K562 (cell line): ENCODE data around the gene MEIG1. TPM values are rescaled to one million over a fixed set of nuclear protein-coding genes. Genes with fewer than 3 reads are reported as not detected.

ENCODE experiments used
- ATAC-seq: fragments of 200-7000 bp; cut with Tn5 transposase; 3 replicates; pipeline ENCODE4 v1.9.1; 2020; ENCODE audit warnings: moderate library complexity
- Bru-seq: library from RNA; stranded (reverse); fragments of 400-500 nt; gene quantifications from one replicate; lab custom pipeline; 2021; lab: Mats Ljungman, UMichigan
- BruChase-seq, 2 experiments: library from RNA; stranded (reverse); fragments of 400-500 nt; gene quantifications; one replicate each; lab custom pipeline; 2021; lab: Mats Ljungman, UMichigan
- BruUV-seq: library from RNA; stranded (reverse); fragments of 400-500 nt; replicated peaks from 2 replicates; lab custom pipeline; 2021; lab: Mats Ljungman, UMichigan
- CTCF ChIA-PET: fragments of 300-600 bp; formaldehyde crosslinking; extraction: SDS; loops from one replicate; lab custom pipeline; 2021; ENCODE audit warnings: low intra/inter-chr PET ratio; lab: Yijun Ruan, JAX
- POLR2A ChIA-PET: fragments of 300-600, 350-650 bp; sonication (Branson Sonifier 250); formaldehyde crosslinking; extraction: SDS; loops from one replicate; lab custom pipeline; 2021; ENCODE audit warnings: antibody characterized with exemption, inconsistent platforms; lab: Yijun Ruan, JAX
- DNase-seq, 4 experiments: peaks; one replicate each; pipeline versions ENCODE4 v3.0.0 to v3.0.0-alpha.2; 2011 to 2018; ENCODE audit warnings: low spot score in 3 of 4, mixed read lengths in 3 of 4; ENCODE audit errors: extremely low read depth in 1 of 4
- FAIRE-seq: peaks from 2 replicates; lab custom pipeline; 2011; peaks lifted over from hg19 to GRCh38; lab: Jason Lieb, UNC
- H2AFZ ChIP-seq: 2 replicates; pipeline ENCODE4 v1.6.0; 2011; ENCODE audit warnings: low read depth, low read length, control low read depth, inconsistent platforms
- H3K27ac ChIP-seq: fragments of 200-600 bp; 3 replicates; pipeline ENCODE4 v1.8.0; 2011; ENCODE audit warnings: low read depth, mild to moderate bottlenecking, control low read depth, inconsistent platforms, low read length, moderate library complexity, mixed read lengths; ENCODE audit errors: extremely low read depth
- H3K27me3 ChIP-seq, 2 experiments: fragments of 300-600 bp in 1 of 2; 2 replicates in 1 of 2; 3 replicates in 1 of 2; pipeline versions ENCODE4 v1.6.0 to v1.8.0; 2011; ENCODE audit warnings: inconsistent platforms in 2 of 2, low read length in 2 of 2, mild to moderate bottlenecking in 1 of 2, mixed read lengths in 1 of 2, moderate library complexity in 1 of 2; ENCODE audit not compliant: control insufficient read depth in 2 of 2, insufficient read depth in 2 of 2
- H3K36me3 ChIP-seq: fragments of 300-600 bp; 3 replicates; pipeline ENCODE4 v1.8.0; 2011; ENCODE audit warnings: mild to moderate bottlenecking, low read length, inconsistent platforms; ENCODE audit not compliant: control insufficient read depth, insufficient read depth
- H3K4me1 ChIP-seq, 2 experiments: fragments of 200-600 bp in 1 of 2; replicated peaks in 1 of 2; 2 replicates in 1 of 2; 3 replicates in 1 of 2; pipeline versions ENCODE4 v1.5.1 to v1.8.0; 2011; ENCODE audit warnings: inconsistent platforms in 2 of 2, low read length in 2 of 2, mild to moderate bottlenecking in 1 of 2, mixed read lengths in 1 of 2, moderate library complexity in 1 of 2; ENCODE audit not compliant: control insufficient read depth in 2 of 2, insufficient read depth in 2 of 2
- H3K4me2 ChIP-seq: 2 replicates; pipeline ENCODE4 v1.6.1; 2011; ENCODE audit warnings: low read length, control low read depth, inconsistent platforms, mixed read lengths; ENCODE audit not compliant: insufficient read depth
- H3K4me3 ChIP-seq: fragments of 200-600 bp; sonication (generic), shearing (Covaris generic); 2 replicates; pipeline ENCODE4 v1.5.1; 2016; ENCODE audit warnings: control low read depth, inconsistent platforms
- H3K79me2 ChIP-seq: fragments of 200-600 bp; 3 replicates; pipeline ENCODE4 v1.8.0; 2011; ENCODE audit warnings: low read length, inconsistent platforms; ENCODE audit not compliant: control insufficient read depth, insufficient read depth
- H3K9ac ChIP-seq, 2 experiments: 2 replicates each; pipeline versions ENCODE4 v1.6.0 to v1.6.1; 2011; ENCODE audit warnings: low read depth in 2 of 2, low read length in 2 of 2, control low read depth in 1 of 2, inconsistent platforms in 1 of 2, mild to moderate bottlenecking in 1 of 2, mixed read lengths in 1 of 2; ENCODE audit not compliant: insufficient read depth in 1 of 2
- H3K9me1 ChIP-seq: one replicate; pipeline ENCODE4 v1.6.0; 2011; ENCODE audit warnings: inconsistent platforms, mild to moderate bottlenecking, low read length, moderate library complexity; ENCODE audit not compliant: control insufficient read depth, insufficient read depth
- H3K9me3 ChIP-seq: replicated peaks from 2 replicates; pipeline ENCODE4 v1.5.1; 2011; ENCODE audit warnings: low read depth, low read length, inconsistent platforms; ENCODE audit not compliant: control insufficient read depth, insufficient read depth
- H4K20me1 ChIP-seq: replicated peaks from 2 replicates; pipeline ENCODE4 v1.6.1; 2011; ENCODE audit warnings: low read length, inconsistent platforms, mixed read lengths; ENCODE audit not compliant: control insufficient read depth, insufficient read depth
- CBFA2T3 ChIP-seq: fragments of 450-650 bp; IDR thresholded peaks from 2 replicates; pipeline ENCODE4 v1.6.1; 2017
- HNRNPH1 ChIP-seq: fragments of 200-400 bp; formaldehyde crosslinking; optimal IDR thresholded peaks from 2 replicates; pipeline ENCODE3; 2017; ENCODE audit warnings: low read depth, mild to moderate bottlenecking, low read length, moderate library complexity
- HSF4 ChIP-seq: fragments of 250-450 bp; sonication (Bioruptor Pico); IDR thresholded peaks from 2 replicates; pipeline ENCODE4 v2.1.2; 2022; ENCODE audit warnings: mild to moderate bottlenecking, moderate library complexity, borderline replicate concordance
- MAZ ChIP-seq, 2 experiments: fragments of 450-650 bp in 1 of 2; sonication (generic) in 1 of 2; formaldehyde crosslinking; IDR thresholded peaks in 1 of 2; conservative IDR thresholded peaks in 1 of 2; 2 replicates each; pipeline versions ENCODE4 v1.4.0 to v1.5.0; 2020; ENCODE audit warnings: mild to moderate bottlenecking in 1 of 2, missing genetic modification reagents in 1 of 2
- MECOM ChIP-seq: fragments of 250-450 bp; sonication (Bioruptor Pico); IDR thresholded peaks from 2 replicates; pipeline ENCODE4 v1.8.0; 2022; ENCODE audit warnings: inconsistent platforms
- MTA2 ChIP-seq: fragments of 450-650 bp; IDR thresholded peaks from 2 replicates; pipeline ENCODE4 v1.6.1; 2016; ENCODE audit warnings: low read depth
- MTA3 ChIP-seq: fragments of 450-650 bp; formaldehyde crosslinking; IDR thresholded peaks from 2 replicates; pipeline ENCODE4 v1.6.1; 2017; ENCODE audit warnings: mild to moderate bottlenecking, borderline replicate concordance
- PHF20 ChIP-seq: fragments of 450-650 bp; IDR thresholded peaks from 2 replicates; pipeline ENCODE4 v1.6.1; 2018; ENCODE audit not compliant: partially characterized antibody
- RB1 ChIP-seq: fragments of 450-650 bp; IDR thresholded peaks from 2 replicates; pipeline ENCODE4 v1.6.1; 2017; ENCODE audit warnings: low read depth, mild to moderate bottlenecking
- TAF9B ChIP-seq: fragments of 450-650 bp; IDR thresholded peaks from 2 replicates; pipeline ENCODE4 v1.6.1; 2018; ENCODE audit warnings: mild to moderate bottlenecking; ENCODE audit not compliant: partially characterized antibody
- TRIM28 ChIP-seq: fragments of 450-650 bp; IDR thresholded peaks from 2 replicates; pipeline ENCODE4 v1.6.1; 2017
- TSC22D4 ChIP-seq: fragments of 450-650 bp; IDR thresholded peaks from 2 replicates; pipeline ENCODE4 v1.6.1; 2016; ENCODE audit warnings: missing genetic modification characterization, missing biosample characterization, control low read depth
- WGBS: fragments of 100-300 bp; shearing (Covaris generic); methylation state at CpG from one replicate; pipeline ENCODE4 v1.1.6; 2016; ENCODE audit warnings: low coverage, mixed read lengths; ENCODE audit not compliant: insufficient coverage; ENCODE audit errors: missing lambda C conversion rate; 5-methylcytosine and 5-hydroxymethylcytosine counted together
- in situ Hi-C: fragments of 300-500 bp; cut with MboI; formaldehyde crosslinking; loops from 4 replicates; pipeline ENCODE4 v1.15.0; 2018; ENCODE audit warnings: inconsistent platforms, mixed read lengths
- intact Hi-C: fragments of 100-400 bp; cut with micrococcal nuclease; formaldehyde crosslinking; loops from 2 replicates; pipeline ENCODE4 v1.14.2; 2022
- long read RNA-seq, 3 experiments: library from polyadenylated mRNA in 2 of 3; library from RNA in 1 of 3; unstranded in 2 of 3; stranded (forward) in 1 of 3; transcript quantifications; one replicate each; pipeline ENCODE4 v2.0.0, GENCODE V29; 2019 to 2022
- polyA minus RNA-seq, 3 experiments: library from RNA; depleted of rRNA, polyadenylated mRNA; stranded (reverse); fragments of >200 nt; gene quantifications; 2 replicates each; pipeline ENCODE4 v1.2.3, GENCODE V29; 2011
- polyA plus RNA-seq, 8 experiments: library from polyadenylated mRNA; depleted of rRNA in 4 of 8; stranded (reverse) in 5 of 8; unstranded in 3 of 8; fragments of >200 nt; fragmentation: Nextera tagmentation in 2 of 8; fragmentation: Illumina TruSeq in 1 of 8; extraction: Ambion mirVana in 2 of 8; extraction: Trizol in 1 of 8; gene quantifications; 2 replicates each; pipeline versions ENCODE4 v1.2.1 to v1.2.3, GENCODE V29; 2011 to 2014; ENCODE audit warnings: inconsistent platforms in 1 of 8, missing spikeins in 1 of 8
- total RNA-seq, 7 experiments: library from RNA; depleted of rRNA in 6 of 7; stranded (reverse); fragments of >200 nt in 6 of 7; fragmentation: Illumina TruSeq in 2 of 7; extraction: Trizol in 2 of 7; gene quantifications; 2 replicates each; pipeline versions ENCODE4 v1.2.1 to v1.2.3, GENCODE V29; 2011 to 2021; ENCODE audit warnings: low replicate concordance in 1 of 7
- TF ChIP-seq, protein P1 (sequence below): fragments of 450-650 bp; IDR thresholded peaks from 2 replicates; pipeline ENCODE4 v1.6.1; 2018; ENCODE audit not compliant: partially characterized antibody

The MEIG1 gene, protein sequence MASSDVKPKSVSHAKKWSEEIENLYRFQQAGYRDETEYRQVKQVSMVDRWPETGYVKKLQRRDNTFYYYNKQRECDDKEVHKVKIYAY
- not detected in 2 replicates for total RNA-seq (2011; cell fraction: chromatin; rRNA removed; ENCODE audit: low replicate concordance)
- total RNA-seq (2011; cell fraction: nucleolus; rRNA removed), result not detected in 2 replicates
- not detected in 2 replicates for total RNA-seq (2011; cell fraction: nucleoplasm; rRNA removed)
- 1.7 TPM in 1 of 2 replicates, not detected in the other for total RNA-seq (2014; rRNA removed)
- 0.58 TPM in 1 of 2 replicates, not detected in the other for total RNA-seq (2014; rRNA removed; fragmentation: Illumina TruSeq; extraction: Trizol)
- not detected in 2 replicates for total RNA-seq (2015; rRNA removed; fragmentation: Illumina TruSeq; extraction: Trizol)
- not detected in 2 replicates for total RNA-seq (2021)
- polyA plus RNA-seq (2011; rRNA removed), result 0.51 TPM in 1 of 2 replicates, not detected in the other
- polyA plus RNA-seq (2011; cell fraction: cytosol; rRNA removed), result not detected in 2 replicates
- not detected in 2 replicates for polyA plus RNA-seq (2011; cell fraction: nucleus; rRNA removed)
- 0.44 and 0.48 TPM in 2 replicates for polyA plus RNA-seq (2012)
- polyA plus RNA-seq (2014; fragmentation: Illumina TruSeq; extraction: Trizol), result 0.42 TPM in 1 of 2 replicates, not detected in the other
- polyA plus RNA-seq (2014; fragmentation: Nextera tagmentation; extraction: Ambion mirVana), result under 1 TPM; 0.50 to 0.77 TPM
- polyA plus RNA-seq (2014; rRNA removed), result 0.19 and 0.78 TPM in 2 replicates
- not detected in 2 replicates for polyA minus RNA-seq (2011; rRNA and poly(A)+ RNA removed)
- polyA minus RNA-seq (2011; cell fraction: cytosol; rRNA and poly(A)+ RNA removed), result not detected in 2 replicates
- polyA minus RNA-seq (2011; cell fraction: nucleus; rRNA and poly(A)+ RNA removed), result not detected in 2 replicates
- Bru-seq, nascent RNA, result percentile 49 among the genes with signal in this experiment
- percentile 34 among the genes with signal in this experiment for BruChase-seq, experiment 1, labeled RNA remaining after a 2-hour chase
- percentile 33 among the genes with signal in this experiment for BruChase-seq, experiment 2, labeled RNA remaining after a 6-hour chase
- long read RNA-seq, experiment 1, partial matches to known transcripts, result 0 of 1 reads
- long read RNA-seq, experiment 1, other reads (novel, unspliced or antisense), result 1 of 1 reads
- long read RNA-seq, experiment 2, partial matches to known transcripts, result 0 of 1 reads
- long read RNA-seq, experiment 2, other reads (novel, unspliced or antisense), result 0 of 1 reads
- long read RNA-seq, experiment 3, result 0 reads

DNA sequence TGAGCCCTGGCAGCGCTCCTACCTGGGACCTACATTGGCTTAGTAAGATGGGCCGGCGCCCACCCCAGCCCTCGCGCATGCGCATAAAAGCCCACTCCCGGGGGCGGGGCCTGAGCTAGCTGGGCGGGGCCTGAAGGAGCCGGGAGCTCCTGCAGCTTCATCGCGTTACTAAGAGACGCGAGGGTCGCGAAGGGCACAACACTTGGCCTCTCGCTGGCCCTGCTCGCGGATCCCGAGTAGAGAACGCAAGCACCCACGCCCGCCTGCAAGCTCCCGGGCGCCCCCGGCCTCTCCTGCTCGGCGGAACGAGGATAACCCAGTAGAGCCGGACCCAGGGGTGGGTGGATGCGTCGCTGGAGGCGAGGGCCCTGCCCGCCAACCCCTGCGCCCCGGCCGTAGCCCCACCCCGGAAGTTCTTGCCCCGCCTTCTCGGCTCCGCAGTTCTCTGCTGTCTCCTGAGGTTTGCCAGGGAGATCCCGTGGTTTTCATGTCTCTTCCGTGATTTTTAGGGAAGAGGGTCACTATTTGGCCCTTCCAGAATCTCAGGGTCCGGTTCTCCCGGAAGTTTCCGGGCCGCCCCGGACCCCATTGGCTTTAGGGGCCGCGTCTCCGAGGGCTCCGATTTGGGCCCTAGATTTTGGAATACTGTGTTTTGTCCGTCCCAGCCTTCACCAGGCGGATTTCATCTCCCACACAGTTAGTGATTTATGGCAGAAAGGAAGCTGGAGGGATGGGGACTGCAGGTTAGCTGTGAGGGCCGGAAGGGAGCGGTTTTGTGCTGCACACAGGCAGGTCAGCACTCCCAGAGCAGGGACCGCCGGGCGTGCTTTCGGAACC, at the start of gene MEIG1:
Gene MEIG1 (plus strand): TSS at position 168 of the 837 bp plus-strand sequence. CDS start 7,081 bp downstream, outside the sequence.
- peak; percentile 94 for FAIRE-seq
- in situ Hi-C loops, result loop anchor here (10.0 kb wide), 1 partner anchor 455 kb away; no protein-coding TSS in a partner anchor
- TF ChIP-seq MAZ (CRISPR knock-in tag; conservative IDR thresholded peaks at IDR 0.05 in 1 of 2, IDR thresholded peaks at IDR 0.05 in 1 of 2) (peak; percentile 17 to 62; a peak in 3 of 4 replicates), MTA3 (peak; percentile 64; the same call in 1 of the 2 replicates), RB1 (peak; percentile 57; the same call in 1 of the 2 replicates), TSC22D4 (tag) (no peak), MTA2 (no peak), MECOM (CRISPR knock-in tag) (0 out of 2 replicates have a peak, but pooled peaks have one; percentile 15), TRIM28 (peak; percentile 56; the same call in 1 of the 2 replicates), CBFA2T3 (no peak), PHF20 (peak; percentile 90), HSF4 (no peak), HNRNPH1 (no peak), TAF9B (peak; percentile 88)
- TF ChIP-seq, protein P1, sequence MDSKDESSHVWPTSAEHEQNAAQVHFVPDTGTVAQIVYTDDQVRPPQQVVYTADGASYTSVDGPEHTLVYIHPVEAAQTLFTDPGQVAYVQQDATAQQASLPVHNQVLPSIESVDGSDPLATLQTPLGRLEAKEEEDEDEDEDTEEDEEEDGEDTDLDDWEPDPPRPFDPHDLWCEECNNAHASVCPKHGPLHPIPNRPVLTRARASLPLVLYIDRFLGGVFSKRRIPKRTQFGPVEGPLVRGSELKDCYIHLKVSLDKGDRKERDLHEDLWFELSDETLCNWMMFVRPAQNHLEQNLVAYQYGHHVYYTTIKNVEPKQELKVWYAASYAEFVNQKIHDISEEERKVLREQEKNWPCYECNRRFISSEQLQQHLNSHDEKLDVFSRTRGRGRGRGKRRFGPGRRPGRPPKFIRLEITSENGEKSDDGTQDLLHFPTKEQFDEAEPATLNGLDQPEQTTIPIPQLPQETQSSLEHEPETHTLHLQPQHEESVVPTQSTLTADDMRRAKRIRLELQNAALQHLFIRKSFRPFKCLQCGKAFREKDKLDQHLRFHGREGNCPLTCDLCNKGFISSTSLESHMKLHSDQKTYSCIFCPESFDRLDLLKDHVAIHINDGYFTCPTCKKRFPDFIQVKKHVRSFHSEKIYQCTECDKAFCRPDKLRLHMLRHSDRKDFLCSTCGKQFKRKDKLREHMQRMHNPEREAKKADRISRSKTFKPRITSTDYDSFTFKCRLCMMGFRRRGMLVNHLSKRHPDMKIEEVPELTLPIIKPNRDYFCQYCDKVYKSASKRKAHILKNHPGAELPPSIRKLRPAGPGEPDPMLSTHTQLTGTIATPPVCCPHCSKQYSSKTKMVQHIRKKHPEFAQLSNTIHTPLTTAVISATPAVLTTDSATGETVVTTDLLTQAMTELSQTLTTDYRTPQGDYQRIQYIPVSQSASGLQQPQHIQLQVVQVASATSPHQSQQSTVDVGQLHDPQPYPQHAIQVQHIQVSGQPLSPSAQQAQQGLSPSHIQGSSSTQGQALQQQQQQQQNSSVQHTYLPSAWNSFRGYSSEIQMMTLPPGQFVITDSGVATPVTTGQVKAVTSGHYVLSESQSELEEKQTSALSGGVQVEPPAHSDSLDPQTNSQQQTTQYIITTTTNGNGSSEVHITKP, result no peak

More for the DNA sequence above, at the start of gene MEIG1:
- Histone ChIP-seq H3K36me3 (no peaks in the 10 kb centered on the region), H3K9me1 (no peaks in the 10 kb centered on the region), H3K4me3 (peak within 1 kb of the TSS; percentile 77), H3K4me2 (peak within 1 kb of the TSS; percentile 94), H3K4me1 (peaks cover 8 to 15% of the 10 kb centered on the region in 2 experiments), H4K20me1 (no peaks in the 10 kb centered on the region), H3K79me2 (peaks cover 8% of the 10 kb centered on the region; the same call in 2 of the 3 replicates), H3K27ac (peak within 1 kb of the TSS; percentile 84), H2AFZ (peak within 1 kb of the TSS; percentile 100), H3K9ac (peak within 1 kb of the TSS; percentile 87 to 93), H3K27me3 (no peaks in the 10 kb centered on the region), H3K9me3 (no peaks in the 10 kb centered on the region)
- POLR2A ChIA-PET, result interaction anchor here (0.6 to 1.0 kb wide), 4 partner anchors 10 to 90 kb away, joined by 3 to 4 read pairs (median 3); no protein-coding TSS in a partner anchor
- CTCF ChIA-PET, result interaction anchor here (0.6 kb wide), 1 partner anchor 422 kb away, joined by 4 read pairs; no protein-coding TSS in a partner anchor
- intact Hi-C loops, result no loop called here
- ATAC-seq (peak; percentile 97), DNase-seq (peak; percentile 91 to 98 (median 98))
- WGBS, result 1% methylated on average over 44 of the region's 60 CpGs
- BruUV-seq, result no TSS peak
